ENCODE results near the gene ASMTL. TPM values are rescaled to one million over a fixed set of nuclear protein-coding genes. Genes with fewer than 3 reads are reported as not detected.
A peak's percentile ranks its signal among the peaks of the same experiment; 100 is the strongest.
"Not testable (repeated sequence)": the region's sequence is repeated elsewhere in the genome, so short reads cannot be mapped to it uniquely, and the experiment has no call there.

The ASMTL gene
- polyA plus RNA-seq, 3 donors = 36.6 to 54.7 (median 49.3) TPM

DNA sequence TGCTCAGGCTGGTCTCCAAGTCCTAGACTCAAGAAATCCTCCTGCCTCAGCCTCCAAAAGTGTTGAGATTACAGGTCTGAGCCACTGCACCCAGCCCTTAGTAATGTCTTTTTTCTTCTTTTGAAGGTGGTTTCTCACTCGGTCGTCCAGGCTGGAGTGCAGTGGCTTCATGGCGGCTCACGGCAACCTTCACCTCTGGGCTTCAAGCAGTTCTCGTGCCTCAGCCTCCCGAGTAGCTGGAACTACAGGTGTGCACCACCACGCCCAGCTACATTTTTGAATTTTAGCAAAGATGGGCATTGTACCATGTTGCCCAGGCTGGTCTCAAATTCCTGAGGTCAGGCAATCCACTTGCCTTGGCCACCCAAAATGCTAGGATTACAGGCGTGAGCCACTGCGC, 32.3 kb upstream of the ASMTL start:
- no peak for DNase-seq

DNA sequence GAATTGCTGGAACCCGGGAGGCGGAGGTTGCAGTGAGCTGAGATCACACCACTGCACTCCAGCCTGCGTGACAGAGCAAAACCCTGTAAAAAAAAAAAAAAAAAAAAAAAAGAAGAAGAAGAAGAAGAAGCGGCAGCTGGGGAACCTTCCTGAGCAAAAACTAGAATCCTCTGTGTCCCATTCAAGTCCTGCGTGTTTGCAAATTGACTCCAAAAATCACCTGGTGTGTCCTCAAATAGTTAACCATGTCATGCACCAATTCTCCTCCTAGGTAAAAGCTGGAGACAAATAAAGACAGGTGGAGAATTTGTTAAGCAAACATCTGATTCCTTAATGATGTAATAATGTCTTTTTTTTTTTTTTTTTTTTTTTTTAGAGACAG, 31.9 kb upstream of the ASMTL start:
- no peak for DNase-seq

DNA sequence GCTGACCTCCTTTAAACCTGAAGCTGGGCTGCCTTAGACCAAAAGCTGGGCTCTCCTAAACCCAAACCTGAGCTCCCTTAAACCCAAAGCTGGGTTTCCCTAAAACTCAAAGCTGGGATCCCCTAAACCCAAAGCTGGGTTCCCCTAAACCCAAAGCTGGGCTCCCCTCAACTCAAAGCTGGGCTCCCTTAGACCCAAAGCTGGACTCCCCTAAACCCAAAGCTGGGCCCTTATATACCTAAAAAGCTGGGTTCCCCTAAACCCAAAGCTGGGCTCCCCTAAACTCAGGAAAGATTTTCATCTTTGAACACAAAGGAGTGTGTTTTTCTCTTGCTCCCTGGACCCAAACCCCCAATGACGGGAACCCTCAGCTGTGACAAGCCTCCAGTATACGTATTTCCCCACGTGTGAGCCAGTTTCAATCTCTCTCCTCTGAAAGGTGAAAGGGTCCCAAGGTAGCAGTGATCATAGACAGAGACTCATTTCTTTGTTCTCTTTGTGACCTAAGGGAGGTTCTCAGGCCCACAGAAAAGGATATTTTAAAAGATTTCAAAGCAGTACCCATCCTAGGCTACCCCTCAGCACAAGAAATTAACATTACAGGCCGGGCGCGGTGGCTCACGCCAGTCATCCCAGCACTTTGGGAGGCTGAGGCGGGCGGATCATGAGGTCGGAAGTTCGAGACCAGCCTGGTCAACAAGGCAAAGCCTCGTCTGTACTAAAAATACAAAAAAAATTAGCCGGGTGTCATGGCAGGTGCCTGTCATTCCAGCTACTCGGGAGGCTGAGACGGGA, 31.3 kb upstream of the ASMTL start:
- DNase-seq = no peak

DNA sequence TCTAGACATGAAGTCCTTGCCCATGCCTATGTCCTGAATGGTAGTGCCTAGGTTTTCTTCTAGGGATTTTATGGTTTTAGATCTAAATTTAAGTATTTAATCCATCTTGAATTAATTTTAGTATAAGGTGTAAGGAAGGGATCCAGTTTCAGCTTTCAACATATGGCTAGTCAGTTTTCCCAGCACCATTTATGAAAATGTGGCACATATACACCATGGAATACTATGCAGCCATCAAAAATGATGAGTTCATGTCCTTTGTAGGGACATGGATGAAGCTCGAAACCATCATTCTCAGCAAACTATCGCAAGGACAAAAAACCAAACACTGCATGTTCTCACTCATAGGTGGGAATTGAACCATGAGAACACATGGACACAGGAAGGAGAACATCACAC, 29.8 kb upstream of the ASMTL start:
- DNase-seq = not testable (repeated sequence)

DNA sequence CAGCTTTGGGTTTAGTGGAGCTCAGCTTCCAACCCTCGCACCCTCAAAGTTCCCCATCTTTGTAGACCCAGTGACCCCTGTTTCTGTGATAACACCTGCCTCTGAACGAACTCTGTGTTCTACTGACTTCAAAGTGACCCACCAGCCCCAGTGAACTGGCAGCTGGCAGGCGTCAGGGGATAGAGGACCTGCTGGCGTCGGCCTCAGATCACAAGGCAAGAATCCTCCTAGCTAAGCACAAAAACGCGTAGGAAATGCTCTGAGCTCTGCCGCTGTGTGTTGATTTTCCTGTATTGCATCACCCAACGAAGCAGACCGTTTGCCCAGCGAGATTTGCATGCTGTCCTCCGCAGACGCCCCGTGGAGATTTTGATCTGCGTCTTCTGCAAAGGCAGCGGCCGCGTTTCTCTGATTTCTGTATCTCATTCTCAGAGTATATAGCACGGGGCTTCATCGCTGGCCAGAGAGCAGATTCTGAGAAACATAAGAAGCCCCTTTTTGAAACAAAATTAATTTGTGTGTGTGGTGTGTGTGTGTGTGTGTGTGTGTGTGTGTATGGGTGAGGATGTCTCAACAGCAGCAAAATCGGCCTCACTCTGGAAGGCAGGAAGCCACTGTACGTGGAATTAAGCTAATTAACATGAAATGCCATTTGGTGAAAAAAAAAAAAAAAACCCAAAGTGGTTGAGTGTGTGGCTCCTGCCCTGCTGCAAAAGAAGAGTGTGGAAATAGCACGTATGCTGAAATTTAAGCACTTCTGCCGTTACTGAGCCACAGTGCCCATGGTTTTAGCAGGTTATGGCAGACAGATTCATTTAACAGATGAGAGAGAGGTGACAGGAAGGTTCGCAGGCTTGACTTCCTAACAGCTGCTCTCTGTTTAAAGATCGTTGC, 29.2 kb upstream of the ASMTL start:
- peak; percentile 46 for DNase-seq

DNA sequence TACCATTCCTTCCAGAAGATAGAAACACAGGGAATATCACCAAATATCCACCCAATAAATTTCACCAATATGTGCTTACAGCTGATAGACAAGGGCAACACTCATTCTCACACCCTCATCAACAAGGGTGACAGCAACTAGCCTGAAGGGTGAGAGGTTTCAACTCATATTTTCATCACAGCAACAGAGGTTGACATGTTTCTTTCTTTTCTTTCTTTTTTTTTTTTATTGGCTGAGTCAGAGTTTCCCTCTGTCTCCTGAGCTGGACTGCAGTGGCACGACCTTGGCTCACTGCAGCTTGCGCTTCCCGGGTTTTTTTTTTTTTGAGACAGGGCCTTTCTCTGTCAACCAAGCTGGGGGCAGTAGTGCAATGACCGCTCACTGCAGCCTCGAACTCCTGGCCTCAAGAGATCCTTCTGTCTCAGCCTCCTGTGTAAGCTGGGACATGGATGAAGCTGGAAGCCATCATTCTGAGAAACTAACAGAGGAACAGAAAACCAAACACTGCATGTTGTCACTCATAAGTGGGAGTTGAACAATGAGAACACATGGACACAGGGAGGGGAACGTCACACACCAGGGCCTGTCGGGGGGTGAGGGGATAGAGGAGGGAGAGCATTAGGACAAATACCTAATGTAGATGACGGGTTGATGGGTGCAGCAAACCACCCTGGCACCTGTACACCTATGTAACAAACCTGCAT, 27.5 kb upstream of the ASMTL start:
- no peak for DNase-seq

DNA sequence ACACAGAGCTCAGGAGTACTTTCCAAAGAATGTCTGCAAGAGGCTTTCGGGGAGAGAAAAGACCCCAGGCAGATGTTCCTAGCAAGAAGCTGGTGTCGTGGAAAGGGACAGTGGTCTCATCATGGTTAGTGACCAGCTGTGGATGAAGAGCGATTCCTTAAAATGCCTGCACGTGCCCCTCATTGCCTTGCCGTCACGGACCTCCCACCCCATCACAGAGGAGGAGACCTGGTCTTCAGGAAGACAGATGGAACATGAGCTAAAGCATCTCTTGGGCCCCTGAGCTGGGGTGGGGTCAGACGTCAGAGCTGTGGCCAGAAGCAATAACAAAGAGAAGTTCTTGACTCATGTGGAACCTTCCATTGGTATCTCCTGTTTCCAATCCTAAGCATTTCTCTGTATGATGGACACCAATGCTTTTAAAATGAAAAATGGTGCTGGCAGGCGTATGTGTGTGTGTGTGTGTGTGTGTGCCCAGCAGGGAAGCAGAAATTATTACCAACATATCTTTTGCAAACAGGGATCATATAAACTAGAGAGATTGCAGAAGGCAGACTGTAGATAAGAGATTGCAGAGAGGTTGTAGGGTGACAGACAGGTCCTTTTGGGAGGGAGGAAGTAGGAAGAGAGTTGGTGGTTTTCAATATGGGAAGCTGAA, 25.2 kb upstream of the ASMTL start:
- DNase-seq = no peak

DNA sequence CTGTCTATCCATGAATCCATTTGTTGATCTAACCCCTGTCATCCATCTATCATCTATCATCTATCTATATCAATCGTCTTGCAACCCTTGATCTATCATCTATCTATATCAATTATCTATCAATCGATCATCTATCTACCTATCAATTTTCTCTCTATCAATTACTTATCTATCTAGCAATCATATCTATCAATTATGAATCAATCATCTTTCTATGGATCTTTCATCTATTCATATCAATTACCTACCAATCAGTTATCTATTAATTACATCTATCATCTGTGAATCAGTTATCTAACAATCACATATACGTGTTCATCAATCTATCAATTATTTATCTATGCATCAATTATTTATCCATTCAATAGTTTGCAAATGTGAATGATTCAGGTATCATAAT, 24.5 kb upstream of the ASMTL start:
- no peak for DNase-seq

DNA sequence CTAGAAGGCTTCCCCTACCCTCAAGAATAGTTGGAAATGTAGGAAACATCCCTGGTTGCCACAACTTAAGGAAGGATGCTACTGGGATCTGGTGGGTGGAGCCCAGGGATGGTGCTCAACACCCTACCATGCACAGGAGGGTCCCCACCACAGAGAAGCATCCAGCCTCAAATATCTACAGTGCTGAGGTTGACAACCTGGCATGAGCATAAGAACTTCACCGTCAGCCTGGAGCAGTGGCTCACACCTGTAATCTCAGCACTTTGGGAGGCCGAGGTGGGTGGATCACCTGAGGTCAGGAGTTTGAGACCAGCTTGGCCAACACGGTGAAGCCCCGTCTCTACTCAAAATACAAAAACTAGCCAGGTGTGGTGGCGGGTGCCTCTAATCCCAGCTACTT, 24.0 kb upstream of the ASMTL start:
- no peak for DNase-seq

DNA sequence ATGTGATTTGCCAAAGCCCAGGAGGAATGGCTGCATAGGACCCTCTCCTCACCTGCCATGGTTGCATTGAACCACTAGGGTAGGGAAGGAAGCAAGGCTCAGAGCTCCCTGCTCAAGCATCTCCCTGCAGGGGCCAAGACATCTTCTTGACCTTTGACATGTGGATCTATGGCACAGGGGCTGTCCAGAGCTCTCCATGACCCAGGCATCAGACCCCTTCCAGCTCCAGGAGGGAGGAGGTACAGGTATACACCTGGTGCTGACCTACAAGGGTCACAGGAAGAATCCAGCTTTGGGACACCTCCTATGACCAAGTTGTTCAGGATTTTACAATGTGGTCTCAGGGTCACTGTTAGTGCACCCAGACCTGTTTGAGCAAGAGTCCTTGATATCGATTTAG, 23.2 kb upstream of the ASMTL start:
- DNase-seq = no peak

DNA sequence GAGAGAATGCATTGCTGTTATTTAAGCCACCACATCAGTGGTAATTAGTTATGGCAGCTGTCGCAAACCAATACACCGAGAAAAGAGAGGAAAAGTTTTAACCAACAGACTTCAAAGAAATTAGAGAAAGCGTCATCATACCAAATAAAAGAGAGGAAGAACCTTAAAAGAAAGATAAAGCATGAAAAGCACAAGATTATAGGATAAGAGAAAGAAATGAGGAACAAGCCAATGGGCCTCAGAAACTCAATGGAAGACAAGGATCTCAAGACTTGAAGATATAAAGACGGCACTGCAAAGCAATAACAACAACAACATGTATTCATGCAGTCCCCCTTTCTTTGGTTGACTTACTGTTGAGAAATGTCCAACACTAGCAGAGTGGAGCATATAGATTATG, 22.8 kb upstream of the ASMTL start:
- no peak for DNase-seq

DNA sequence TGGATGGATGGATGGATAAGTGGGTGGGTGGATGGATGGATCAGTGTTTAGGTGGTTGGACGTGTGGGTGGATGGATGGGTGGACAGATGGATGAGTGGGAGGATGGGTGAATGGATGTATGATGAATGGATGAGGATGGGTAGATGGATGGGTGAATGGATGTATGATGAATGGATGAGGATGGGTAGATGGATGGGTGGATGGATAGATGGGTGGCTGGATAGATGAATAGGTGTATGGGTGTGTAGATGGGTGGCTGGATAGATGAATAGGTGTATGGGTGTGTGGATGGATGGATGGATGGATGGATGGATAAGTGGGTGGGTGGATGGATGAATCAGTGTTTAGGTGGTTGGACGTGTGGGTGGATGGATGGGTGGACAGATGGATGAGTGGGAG, 21.9 kb upstream of the ASMTL start:
- not testable (repeated sequence) for DNase-seq

DNA sequence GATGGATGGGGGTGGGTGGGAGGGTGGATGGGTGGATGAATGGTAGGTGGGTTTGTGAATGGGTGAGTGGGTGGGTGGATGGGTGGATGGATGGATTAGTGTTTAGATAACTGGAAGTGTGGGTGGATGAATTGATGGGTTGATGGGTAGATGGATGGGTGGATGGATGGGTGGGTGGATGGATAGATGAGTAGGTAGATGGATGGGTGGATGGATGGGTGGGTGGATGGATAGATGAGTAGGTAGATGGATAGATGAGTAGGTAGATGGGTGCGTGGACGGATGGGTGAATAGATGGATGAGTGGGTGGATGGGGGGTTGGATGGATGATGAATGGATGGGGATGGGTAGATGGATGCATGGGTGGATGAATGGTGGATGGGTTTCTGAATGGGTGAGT, 20.3 kb upstream of the ASMTL start:
- DNase-seq = no peak

DNA sequence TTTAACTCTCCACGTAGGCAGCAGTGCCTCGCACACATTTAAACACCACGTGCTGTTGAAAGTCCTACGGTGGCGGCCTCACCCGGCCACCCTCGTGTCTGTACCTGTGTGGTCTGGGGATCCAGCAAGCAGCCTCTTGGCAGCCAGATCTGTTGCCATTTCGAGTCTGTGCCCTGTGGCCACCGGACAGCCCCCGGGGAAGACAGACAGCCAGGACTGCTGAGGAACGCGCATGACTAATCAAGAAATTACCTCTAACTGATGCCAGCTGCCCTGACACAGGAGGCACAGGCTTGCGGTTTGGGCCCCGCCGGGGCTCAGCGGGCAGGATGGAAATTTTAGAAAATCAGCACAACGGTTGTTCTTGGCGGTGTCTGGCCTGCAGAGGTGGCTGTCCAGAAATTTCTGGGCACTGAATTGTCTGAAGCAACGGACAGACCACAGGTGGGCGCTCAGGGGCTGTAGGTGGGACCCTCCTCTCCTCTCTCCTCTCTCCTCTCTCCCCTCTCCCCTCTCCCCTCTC, 15.6 kb upstream of the ASMTL start:
- no peak for DNase-seq

DNA sequence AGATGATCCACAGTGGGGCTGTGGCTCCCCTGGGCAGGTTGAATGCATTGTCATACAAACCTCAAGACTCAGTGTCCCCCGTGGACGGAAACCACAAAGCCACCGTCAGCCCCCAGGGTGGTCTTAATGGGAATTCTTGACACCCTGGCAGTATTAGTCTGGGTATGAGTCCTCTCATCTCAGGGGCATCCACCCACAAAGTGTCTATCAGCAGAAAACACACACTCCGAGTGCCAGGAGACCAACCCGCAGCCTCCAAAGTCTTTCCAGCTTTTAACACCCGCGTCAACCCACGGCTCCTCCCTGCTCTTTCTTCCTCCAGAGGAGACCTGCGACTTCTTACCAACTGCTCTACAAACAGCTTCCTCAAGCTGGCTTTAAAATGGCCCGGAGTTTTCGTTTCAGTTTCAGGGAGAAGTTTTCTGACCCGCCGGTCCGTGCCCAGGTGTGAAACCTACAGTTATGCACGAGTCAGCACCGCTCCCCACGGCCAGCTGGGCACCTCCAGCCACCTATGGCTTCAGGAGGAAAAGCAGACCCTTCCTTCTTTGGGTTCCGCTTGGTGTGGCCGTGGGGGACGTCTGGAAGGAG, 14.4 kb upstream of the ASMTL start:
- DNase-seq = no peak

DNA sequence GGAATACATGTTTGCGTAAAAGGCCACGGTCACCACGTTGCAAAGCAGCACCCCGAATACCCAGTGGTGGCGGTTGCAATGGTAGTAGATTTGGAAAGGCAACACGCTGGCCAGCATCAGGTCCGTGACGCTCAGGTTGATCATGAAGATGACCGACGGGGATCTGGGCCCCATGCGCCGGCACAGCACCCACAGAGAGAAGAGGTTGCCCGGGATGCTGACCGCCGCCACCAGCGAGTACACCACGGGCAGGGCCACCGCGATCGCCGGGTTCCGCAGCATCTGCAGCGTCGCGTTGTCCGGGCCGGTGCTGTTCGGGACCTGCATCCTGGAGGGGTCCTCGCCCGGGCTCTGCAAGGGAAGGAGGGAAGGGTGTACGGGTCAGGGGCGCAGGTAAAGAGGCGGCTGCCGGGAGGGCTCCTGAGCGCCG, 13.5 kb upstream of the ASMTL start:
- DNase-seq = no peak

DNA sequence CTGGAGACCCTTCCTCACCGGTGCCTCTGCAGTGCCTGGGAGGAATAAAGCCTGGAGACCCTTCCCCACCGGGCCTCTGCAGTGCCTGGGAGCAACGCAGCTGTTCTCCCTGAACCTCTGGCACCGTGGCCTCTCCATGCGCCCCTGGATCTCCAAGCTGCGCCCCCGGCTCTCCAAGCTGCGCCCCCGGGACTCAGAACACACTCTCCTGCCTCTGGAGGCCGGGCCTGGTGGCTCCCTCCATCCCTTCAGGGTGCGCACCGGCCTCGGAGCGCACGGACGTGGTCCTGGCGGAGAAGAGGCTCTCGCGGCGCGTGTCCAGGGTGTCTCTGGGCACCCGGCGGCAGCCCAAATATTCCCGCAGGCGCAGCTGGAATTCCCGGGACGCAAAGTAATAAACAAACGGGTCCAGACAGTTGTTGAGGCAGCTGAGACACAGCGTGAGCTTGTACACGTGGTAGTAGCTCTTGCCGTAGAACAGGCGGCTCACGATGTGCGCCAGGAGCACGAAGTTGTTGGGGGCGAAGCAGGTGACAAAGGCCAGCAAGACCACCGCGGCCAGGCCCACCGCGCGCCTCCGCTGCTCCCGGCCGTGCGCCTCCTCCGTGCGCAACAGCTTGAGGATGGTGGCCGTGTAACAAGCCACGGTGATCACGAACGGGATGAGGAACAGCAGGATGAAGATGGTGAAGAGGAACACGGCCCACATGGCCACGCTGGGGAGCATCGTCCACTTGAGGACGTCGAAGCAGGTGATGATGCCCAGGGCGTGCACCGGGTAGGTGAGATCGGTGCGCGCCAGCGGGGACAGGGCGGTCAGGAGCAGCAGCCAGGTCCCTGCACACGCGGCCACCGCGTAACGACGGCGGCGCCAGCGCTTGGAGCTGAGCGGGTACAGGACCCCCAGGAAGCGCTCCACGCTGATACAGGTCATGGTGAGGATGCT, 12.8 kb upstream of the ASMTL start:
- DNase-seq = no peak

DNA sequence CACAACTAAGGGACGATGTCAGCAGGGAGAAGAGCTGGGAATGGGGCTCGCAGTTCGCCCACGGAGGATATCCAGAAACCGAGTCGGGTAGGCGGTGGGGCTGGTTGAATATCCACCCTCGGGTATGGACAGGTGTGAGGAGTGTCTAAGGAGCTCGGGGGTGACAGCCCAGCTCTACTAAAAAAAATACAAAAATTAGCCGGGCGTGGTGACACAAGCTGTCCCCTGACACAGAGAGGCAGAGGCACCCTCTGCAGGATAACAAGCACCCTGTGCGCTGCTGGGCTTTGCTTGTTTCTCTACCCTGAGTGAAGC, 12.2 kb upstream of the ASMTL start:
- DNase-seq = no peak

DNA sequence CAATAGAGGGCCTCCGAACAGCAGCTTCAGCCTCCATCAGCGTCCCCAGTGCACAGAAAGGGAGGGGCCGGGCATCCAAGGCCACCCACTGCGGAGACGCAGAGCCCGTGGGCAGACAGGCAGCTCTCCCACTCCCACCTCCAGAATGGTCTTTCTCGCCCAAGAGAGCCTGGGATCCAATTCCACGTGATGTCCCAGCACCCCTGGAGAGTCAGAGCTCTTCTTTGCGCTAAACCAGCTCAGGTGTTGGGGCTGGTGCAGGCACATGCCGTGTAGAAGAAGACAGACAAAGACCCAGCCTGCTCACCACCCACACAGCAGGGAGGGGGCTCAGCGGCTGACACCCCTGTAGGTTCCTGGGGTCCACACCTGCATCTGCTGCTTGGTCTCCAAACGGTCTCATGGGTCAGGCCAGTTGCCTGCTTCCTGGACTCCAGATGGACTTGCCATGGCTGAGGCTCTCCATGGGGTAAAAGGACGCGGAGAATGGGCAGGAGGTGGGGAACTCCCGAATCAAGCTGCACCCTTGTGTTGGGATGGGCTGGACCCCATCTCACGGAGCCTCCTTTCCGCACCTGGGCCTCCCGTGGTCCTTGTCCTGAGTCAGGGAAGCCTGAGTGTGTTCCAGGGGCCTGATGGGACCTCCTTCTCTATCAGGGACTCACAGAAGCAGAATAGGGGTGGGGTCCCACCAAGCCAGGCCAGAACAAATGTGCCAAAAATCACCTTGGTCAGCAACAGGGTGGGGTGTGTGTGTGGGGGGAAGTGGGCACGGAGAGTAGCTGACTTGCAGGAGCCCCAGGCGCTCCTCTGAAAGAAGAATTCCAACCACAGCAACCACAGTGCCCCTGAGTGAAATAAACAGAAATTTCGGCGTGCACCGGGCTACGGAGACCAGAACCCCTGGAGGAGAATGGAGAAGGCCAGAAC, 11.6 kb upstream of the ASMTL start:
- no peak for DNase-seq

Data from renal pelvis (tissue), 4 donors.